Activated CD4-positive, alpha-beta T cell treated with anti-CD3 and anti-CD28 coated beads, Interleukin-2, amount 50 U/mL, for 24 hours (primary cell): ENCODE results near the gene PJA1.

ENCODE experiments used
- DNase-seq, 2 donors: peaks; one replicate each; pipeline ENCODE4 v3.0.0-alpha.2; 2020; ENCODE audit warnings: low read depth in 1 of 2, low spot score in 1 of 2

The PJA1 gene, protein sequence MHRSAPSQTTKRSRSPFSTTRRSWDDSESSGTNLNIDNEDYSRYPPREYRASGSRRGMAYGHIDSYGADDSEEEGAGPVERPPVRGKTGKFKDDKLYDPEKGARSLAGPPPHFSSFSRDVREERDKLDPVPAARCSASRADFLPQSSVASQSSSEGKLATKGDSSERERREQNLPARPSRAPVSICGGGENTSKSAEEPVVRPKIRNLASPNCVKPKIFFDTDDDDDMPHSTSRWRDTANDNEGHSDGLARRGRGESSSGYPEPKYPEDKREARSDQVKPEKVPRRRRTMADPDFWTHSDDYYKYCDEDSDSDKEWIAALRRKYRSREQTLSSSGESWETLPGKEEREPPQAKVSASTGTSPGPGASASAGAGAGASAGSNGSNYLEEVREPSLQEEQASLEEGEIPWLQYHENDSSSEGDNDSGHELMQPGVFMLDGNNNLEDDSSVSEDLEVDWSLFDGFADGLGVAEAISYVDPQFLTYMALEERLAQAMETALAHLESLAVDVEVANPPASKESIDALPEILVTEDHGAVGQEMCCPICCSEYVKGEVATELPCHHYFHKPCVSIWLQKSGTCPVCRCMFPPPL

DNA sequence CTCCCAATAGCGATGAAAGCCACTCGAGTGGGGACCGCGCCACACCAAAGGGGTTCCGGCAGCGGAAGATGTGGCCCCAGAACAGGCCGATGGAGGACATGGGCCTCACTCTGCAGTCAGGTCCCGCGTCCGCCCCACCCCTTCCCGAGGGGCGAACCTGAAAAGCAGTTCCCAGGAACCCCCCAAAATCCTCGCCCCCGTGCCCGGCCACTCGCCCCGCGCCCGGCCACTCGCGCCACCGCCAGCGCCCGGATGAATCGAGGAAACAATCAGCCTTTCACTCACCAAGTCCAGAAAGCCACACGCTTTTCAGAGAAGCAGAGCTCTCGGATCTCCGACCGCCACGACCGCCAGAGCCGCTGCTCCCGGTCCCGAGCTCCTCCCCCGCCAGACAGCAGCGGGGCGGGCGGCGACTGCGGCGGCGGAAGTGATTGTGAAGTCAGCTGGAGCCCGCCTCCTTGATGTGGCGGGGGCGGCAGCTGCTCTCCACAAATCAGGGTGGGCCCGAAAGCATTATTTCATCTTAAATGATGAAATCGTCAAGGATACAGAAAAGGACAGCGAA lies at the start of gene PJA1:
Gene PJA1 (minus strand): TSS at position 367 of the 565 bp plus-strand sequence. CDS start 2,380 bp downstream, outside the sequence.
- peak; percentile 40 to 48 for DNase-seq

DNA sequence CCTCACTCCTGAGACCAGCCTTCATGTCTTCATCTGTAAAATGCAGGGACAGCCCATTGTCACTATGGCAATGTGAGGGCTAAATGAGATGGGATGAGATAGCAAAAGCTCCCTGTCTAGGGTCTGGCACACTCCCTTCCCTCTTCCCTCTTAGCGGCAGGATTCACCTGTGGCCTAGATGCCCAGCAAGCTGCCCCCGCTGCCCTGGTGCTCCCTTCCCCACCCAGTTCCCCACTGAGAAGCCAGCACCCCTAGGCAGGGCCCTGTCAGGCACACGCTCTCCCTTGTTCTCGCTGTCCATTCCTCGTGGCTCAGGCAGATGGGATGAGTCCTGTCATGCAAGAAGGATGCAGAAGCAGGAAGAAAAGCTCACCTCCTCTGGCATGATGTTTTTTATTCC lies 49.2 kb upstream of the PJA1 start:
- DNase-seq, result no peak

DNA sequence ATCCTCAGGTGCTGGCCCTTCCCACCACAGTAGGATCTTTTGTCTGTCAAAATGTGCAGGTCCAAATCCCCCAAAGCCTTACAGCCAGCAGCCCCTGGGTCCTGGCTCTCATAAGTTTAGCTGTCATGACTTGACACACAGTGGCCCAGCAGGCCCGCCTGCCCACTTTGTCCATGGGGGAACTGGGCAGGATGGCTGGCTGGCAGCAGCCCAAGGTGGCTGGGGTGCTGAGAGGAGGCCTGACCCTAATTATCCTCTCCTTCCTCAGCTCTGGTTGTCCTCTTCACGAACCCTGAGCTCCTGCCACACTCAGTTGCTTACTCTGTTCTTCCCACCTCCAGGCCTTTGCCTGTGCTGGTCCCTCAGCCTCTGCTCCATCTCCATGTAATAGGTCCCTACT lies 46.4 kb upstream of the PJA1 start:
- DNase-seq, result no peak

DNA sequence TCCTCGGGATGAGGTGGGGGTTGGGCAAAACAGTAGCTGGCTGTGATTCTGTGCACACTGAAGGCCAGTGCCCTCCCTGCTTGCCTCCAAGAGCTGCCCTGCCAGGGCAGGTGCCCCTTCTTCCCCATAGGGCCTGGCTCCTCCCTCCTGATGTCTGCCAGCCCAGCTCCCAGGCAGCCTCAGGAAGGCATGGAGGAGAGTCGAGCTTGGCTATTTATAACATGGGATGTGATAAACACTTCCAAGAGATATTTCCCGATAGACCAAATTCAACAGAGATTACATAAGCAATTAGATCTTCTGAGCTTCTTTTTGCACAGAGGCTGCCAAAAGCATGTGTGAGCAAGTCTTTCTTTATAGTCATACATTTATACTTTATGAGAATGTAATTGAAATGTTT lies 45.3 kb upstream of the PJA1 start:
- no peak for DNase-seq

DNA sequence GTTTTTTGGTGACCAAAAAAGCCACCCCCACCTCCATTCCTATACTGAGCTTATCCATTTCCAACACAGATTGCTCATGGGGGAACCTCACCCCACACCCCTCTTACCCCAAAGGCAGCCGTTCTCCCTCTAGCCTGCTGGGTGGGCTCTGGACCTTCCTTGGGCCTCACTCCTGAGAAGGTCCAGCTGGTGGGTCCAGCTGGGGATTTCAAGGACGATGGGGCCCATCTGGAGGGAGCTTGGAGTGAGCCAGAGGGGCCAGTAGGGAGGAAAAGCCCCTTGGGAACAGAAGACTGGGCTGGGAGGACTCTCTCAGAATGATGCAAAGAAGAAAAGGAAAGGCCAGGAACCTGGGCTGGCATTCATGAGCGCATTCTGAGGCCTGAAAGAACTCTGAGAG lies 42.0 kb upstream of the PJA1 start:
- no peak for DNase-seq

DNA sequence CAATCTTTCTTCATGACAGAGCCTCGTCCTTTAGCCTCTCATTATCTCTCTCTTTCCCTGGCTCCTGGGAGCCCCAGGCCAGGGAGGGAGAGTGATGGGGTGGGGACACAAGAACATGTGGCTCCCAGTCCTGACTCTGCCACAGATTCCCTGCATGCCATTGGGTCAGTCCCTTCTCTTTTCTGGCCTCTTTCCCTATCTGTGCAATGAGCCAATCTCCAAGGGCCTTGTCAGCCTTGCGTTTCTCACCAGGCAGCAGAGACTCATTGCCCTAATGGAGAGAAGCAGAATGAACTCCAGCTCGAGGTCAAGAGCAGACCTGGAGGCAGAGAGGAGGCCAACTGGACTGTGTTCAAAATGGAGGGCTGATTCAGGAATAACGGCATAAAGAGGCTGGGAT lies 38.4 kb upstream of the PJA1 start:
- DNase-seq, result no peak

DNA sequence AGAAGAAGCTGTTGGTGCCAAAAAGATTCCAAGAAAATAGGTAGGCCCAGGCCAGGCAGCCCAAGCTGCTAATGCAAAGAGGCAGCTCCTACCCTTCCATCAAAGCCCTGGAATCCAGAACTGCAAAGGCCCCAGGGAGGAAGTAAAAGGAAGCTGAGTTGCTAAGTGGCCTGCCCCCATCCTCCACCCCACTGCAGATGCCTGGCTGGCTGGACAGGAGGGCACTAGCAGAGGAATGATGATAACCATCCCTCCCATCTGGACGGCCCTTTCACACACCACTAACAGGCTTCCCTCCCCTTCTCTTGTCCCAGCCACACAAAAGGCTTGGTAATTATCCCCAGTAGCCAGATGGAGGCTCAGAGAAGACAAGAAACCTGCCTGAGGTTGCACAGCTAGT lies 32.4 kb upstream of the PJA1 start:
- DNase-seq, result no peak

DNA sequence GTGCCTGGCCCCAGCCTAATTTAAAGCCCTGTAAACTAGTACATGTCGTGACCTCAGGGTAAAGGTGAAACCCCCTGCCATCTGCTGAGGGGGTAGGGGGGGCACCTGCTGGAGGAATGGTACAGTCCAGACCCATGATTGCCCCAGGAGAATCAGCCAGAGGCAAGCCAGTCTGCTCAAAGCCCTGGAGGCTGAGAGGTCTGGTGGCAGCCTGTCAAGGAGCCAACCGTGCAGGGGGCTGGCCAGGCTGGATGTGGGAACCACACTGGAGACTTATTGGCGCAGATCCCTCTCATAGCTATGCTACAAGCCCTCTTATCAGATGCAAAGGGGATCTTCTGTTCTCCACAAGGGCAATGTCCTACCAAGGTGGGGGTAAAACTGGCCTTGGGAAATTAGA lies 31.4 kb upstream of the PJA1 start:
- no peak for DNase-seq

DNA sequence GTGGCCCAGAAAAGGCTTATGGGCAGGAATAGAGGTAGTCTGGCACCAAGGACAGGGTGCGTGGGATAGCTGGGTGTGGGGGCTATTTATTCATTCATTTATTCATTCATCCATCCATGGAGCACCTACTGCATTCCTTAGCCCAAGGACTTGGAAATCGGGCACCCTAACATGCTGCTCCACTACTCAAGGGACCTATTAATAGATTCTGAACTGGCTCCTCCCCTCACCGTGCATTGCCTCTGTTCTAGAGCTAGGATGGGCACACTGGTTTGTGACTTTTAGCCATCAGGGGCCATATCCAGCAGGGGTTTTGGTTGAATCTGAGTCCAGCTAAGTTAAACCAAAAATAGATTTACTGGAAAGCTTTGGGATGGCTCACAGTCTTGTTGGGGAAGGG lies 30.6 kb upstream of the PJA1 start:
- DNase-seq, result no peak

DNA sequence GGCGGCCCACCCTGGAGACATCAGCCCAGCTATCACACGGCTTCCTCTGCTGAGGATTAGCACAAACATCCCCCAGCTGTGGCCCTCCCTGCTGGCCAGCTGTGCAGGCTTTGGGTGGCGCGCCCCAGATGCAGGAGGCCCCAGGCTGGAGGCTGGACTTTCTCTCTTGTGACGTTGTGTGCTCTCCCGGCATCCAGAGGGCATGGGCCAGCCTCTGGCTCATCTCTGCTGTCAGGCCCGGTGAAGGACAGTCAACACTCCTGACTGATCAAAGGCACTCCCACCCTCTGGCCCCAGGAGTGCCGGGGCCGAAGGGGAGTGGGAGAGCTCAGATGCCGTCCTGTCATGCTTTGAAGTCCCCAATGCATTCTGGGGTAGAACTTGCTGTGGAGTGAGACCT lies 29.9 kb upstream of the PJA1 start:
- no peak for DNase-seq

DNA sequence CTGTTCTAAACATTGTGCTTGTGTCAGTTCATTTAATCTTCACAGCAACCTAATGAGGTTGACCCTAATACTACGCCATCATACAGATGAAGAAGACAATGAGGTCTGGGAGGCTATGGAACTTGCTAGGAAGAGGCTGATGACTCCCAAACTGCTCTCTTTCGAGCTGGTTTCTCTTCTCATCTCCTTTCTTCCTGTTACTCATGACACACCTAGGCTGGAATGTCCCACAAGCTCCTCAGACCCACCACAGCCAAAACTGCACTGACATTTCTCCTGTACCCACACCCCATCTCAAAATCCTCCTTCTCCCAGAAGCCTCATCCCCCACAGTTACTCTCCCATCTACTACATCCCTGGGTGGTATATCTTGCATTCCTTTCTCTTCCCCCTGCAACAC lies 27.4 kb upstream of the PJA1 start:
- no peak for DNase-seq

DNA sequence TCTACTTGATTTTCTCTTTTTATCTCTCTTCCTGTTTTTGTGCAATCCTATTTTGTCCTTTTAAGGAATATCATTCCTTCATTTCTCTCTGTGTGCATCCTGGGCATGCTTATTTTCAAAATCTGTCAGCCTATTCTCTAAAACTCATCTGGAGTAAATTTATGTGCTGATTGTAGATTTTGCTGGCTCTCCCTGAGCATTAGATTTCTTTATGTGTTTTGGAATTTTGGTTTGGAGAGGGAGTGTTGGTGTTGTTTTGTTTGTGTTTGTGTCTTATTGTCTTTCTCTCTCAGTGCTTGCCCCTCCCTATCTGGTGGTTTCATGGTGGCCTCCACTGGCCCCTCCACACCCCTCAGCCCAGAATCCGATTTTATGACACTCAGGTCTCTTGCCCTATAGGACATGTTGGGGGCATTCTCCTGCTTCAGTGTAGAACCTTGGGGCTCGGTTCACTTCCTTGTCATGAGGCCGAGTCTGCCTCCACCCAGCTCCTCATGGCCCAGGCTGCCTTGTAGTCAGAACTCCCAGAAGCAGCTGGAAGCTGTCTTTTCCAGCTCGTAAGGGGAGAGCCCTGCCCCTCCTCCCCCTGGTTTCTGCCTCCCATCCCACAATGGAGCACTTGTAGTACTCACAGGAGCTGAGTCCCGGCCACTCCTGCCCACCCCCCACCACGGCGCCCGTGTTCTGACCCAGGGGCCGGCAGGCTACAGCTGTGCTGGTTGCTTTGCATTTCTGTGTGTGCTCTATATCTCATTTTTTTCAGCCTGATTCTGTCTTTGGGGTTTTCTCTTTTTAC lies 24.5 kb upstream of the PJA1 start:
- DNase-seq, result no peak

DNA sequence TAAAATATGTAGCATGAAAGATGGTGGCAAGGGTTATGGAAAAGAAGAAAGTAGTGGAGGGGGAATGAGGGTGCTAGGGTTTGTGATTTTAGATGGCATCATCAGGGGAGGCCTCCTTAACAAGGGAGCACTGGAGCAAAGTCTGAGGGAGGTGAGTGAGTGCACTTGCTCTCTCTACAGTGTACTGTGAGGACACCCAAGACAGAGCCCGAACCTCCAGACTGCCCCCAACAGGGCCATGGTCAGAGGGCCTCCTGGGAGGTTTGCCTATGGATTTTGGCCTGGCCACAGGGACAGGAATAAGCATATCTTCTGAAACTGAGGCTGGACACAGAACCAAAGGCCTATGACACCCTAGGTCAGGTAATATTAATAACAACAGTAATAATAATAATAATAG lies 21.4 kb upstream of the PJA1 start:
- no peak for DNase-seq

DNA sequence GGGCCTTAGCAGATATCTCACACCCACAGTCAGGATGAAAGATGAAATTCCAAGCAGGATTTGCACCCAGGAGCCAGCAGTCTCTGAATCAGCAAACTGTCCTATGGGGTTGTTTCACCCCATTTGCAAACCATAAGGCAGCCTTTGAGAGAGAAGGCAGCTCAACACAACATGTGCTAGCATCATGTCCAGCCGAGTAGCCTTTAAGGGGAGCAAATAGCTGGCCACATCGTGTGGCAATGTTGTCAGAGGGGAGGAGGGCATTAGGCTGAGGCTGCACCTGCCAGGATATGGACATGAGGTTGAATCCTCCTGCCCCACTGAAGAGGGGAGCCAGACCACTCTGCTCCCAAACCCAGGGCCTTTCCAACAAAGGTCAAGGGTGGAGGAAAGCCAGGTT lies 20.6 kb upstream of the PJA1 start:
- DNase-seq, result no peak

DNA sequence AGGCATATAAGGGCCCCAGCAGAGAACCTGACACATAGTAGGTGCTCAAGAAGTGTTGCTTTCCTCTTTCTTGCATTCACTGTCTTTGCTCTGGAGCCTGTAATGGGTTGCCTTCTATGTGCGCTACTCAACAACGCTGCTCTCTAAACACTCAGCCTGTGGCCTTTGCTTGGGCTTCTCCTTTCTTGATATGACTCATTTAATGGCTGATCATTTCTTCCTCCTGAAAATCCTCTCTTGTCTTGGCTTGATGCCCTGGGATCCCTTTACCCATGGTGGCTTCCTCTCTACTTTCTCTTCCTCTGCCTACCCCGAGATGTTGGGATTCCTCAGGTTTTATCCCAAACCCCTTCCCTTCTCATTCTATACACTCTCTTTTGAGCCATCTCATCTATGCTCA lies 19.9 kb upstream of the PJA1 start:
- no peak for DNase-seq

DNA sequence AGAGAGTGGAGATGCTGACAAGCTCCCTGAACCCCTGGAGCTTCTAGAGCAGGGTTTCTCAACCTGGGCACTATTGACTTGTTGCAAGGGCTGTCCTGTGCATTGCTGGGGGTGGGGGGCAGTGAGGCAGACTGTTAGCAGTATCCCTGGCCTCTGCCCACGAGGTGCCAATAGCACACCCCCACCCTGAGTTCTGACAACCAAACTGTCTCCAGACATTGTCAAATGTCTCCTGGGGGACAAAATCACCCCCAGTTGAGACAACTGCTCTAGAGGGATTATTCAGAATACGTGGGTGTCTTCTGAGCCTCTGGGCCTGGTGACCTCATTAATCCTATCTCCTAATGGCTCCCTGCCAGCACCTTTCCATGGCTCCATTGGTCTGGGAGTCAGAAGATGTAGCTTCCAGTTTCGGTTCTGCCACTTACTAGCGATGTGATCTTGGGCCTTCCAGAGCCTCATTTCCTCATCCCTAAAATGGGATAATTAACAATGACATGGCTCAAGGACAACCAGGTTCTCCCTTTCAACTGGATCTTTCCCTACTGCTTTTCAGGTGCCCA lies 17.6 kb upstream of the PJA1 start:
- no peak for DNase-seq

DNA sequence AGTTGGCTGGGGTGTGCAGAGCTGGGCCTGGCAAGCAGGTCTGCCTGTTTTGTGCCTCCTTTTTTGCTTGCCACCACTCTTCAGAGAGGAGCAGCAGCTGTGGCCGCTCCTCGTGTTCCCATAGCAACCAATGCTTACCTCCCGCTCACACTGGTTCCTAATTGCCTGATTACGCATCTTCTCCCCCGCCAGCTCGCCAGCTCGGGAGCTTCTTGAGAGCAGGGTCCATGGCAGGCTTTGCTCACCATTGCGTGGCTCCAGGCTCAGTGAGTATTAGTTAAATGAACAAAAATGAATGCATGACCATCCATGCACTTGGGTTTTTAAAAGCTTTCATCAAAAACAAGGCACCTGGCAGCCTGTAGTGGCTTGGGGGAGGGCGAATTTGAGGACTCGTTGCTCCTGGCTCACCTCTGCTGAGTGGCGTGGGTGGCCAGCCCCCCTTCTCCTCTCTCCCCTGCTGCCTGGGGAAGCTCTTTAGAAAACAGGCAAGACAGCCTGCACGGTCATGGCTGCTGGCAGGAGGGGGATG lies 14.2 kb upstream of the PJA1 start:
- no peak for DNase-seq

DNA sequence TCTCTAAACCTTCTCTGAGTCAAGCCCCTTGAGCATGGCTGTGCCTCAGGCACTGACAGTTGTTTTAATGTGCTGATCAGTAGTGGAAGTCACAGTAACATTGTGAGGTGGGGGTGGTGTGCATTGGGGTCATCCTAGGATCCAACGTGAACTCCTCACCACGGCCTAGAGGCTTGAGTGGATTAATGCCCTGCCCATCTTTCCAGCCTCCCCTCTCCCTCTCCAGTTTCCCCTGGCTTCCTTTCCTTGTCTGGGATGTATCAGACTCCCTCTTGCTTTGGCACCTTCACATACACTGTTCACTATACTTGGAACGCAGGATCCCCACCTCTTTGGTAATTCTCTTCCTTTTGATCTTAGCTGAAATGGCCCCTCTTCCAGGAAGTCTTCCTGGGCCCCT lies 13.3 kb upstream of the PJA1 start:
- no peak for DNase-seq

DNA sequence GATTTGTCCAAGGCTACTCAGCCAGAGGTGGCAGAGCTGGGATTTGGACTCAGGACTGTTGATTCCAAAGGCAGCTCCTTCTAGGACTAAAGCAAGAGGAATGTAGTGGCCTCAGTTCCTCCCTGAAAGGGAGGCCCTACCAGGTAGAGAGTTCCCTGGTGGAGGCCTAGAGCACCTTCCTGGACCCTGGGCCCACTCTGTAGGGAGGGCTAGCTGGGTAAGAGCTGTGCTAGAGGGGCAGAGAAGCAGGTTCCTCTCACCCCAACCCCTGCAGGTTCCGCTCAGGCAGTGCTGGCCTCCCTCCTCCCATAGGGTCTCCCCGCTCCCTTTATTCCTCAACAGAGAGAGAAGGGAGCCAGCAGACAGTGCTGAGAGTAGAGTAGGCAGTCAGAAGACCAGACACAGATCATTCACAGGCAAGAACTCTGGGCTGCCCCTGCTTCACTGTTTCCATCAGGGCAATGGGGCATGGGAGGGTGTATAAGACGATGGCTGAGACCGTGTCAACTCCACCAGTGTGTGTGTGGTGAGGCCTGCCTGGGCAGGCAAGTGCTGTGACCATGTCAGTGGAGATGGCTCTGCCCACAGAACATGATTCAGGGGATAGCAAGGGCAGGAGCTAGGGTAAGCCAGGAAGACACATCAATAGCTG lies 12.4 kb upstream of the PJA1 start:
- no peak for DNase-seq

DNA sequence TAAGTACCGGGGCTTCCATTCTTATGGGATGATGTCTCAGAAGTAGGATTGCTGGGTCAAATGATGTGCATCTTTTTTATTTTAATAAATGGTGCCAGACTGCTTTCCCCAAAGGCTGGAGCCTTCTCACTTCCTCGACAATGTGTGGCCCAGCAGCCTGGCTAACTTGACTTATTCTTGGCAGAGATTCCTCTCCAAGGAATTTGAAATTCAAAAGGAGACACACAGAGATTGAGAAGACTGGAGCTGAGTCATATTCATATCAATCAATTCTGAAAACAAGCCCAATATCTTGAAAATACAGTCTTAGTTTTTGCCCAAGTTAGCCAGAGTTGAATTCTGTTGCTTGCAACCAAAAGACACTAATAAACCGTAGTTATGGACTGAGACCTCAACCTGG lies 10.8 kb upstream of the PJA1 start:
- DNase-seq, result no peak

DNA sequence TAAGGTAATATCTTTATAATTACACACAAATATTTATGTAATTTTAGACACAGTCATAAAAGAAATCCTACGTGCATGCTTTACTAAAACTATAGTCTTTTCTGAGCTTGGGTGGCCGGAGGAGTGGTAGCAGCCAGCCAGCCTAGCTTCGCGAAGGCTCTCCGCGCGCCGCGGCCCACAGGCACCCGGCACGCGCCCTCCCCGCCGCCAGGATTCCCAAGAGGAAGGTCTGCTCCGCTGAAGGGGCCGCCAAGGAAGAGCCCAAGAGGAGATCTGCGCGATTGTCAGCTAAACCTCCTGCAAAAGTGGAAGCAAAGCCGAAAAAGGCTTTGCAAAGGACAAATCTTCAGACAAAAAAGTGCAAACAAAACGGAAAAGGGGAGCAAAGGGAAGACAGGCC lies 8.7 kb upstream of the PJA1 start:
- no peak for DNase-seq
